ENCODE data around the gene IZUMO3. TPM values are rescaled to one million over a fixed set of nuclear protein-coding genes. Genes with fewer than 3 reads are reported as not detected.
"Not testable (repeated sequence)": the region's sequence is repeated elsewhere in the genome, so short reads cannot be mapped to it uniquely, and the experiment has no call there.

The IZUMO3 gene, protein sequence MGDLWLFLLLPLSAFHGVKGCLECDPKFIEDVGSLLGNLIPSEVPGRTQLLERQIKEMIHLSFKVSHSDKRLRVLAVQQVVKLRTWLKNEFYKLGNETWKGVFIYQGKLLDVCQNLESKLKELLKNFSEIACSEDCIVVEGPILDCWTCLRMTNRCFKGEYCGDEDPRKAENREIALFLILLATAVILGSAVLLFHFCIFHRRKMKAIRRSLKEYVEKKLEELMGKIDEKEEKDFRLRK
- not detected for polyA plus RNA-seq (2013, experiment 1 of 4)
- not detected for polyA plus RNA-seq (2013, experiment 2 of 4)
- polyA plus RNA-seq (2013, experiment 3 of 4), result not detected
- polyA plus RNA-seq (2013, experiment 4 of 4), result not detected

DNA sequence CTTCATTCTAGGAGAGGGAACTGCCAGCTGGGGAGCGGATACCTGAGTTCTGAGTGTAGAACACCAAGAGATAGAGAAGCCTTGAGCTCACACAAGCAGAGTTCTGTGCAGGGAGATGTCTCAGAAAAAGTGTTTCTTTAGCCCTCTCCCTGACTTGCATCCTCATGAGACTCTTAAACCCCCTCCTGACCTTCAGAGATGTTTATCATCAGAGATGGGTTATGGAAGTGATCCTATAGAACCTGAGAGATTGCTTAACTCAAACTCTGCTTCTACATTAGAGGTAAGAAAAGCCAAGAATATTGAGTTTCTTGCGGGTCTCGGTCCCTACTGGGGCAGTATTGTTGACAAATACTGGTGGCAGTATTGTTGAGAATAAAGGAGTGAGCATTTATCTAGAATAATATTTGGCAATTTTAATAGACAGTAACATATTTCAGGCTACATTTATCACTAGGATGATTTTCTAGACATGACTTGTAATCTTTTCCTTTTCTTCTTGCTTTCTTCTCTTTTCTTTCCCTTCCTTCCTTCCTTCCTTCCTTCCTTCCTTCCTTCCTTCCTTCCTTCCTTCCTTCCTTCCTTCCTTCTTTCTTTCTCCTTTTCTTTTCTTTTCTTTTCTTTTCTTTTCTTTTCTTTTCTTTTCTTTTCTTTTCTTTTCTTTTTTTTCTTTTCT, at the start of gene IZUMO3:
Gene IZUMO3 (minus strand): TSS at position 51 of the 676 bp plus-strand sequence. CDS start 248 bp downstream, outside the sequence.
- Histone ChIP-seq H3K4me3 (ENCODE audit: insufficient read depth, low read depth, low read length) (no peak within 1 kb of the TSS), H3K4me1 (ENCODE audit: control insufficient read depth, insufficient read depth, low read length) (no peaks in the 10 kb centered on the region)
- 98 to 100% methylated on average over 1 to 3 of the region's 3 CpGs for WGBS, 2 experiments

DNA sequence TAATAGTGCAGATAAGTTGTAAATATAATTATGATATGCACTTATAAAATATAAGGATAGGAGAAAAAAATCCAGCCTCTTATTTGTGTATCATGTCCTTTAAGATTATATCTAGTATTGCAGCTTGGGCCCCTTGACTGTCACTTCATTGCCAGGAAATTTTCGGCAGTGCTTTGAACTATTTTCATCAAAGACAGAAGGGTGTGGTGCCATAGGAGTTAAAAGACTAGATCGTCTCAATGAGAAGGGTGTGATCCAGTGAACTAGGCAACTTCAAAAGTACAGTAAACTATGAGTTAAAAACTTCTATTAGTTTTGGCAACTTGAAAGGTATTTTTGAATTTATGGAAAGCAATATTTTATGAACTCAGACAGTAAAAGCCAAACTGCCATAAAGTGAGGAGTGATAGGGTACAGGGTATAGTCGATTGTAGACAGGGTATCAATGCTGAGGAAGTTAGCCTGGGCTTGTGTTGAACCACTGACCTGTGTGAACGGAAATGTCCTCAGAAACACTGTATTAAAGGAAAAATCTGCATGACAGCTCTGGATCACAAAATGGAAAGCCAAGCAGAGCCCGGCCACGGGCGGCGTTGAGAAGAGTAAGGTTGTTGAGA, 48.6 kb upstream of the IZUMO3 start:
- Histone ChIP-seq H3K9me3 (ENCODE audit: control insufficient read depth, low read length) (no peaks in the 10 kb centered on the region), H3K27ac (ENCODE audit: insufficient read depth, low read depth, low read length, poor library complexity, severe bottlenecking) (no peak overlapping the region), H3K27me3 (ENCODE audit: control insufficient read depth, insufficient read depth, low read length, poor library complexity, severe bottlenecking) (no peaks in the 10 kb centered on the region), H3K4me1 (ENCODE audit: control insufficient read depth, insufficient read depth, low read length) (no peaks in the 10 kb centered on the region), H3K4me3 (ENCODE audit: insufficient read depth, low read depth, low read length) (no peak overlapping the region), H3K36me3 (ENCODE audit: control insufficient read depth, insufficient read depth, low read length) (no peaks in the 10 kb centered on the region)
- 92 to 98% methylated on average over 8 of the region's 8 CpGs for WGBS, 2 experiments

More for the DNA sequence above, at the start of gene IZUMO3:
- Histone ChIP-seq H3K36me3 (ENCODE audit: control insufficient read depth, insufficient read depth, low read length) (no peaks in the 10 kb centered on the region), H3K27me3 (ENCODE audit: control insufficient read depth, insufficient read depth, low read length, poor library complexity, severe bottlenecking) (no peaks in the 10 kb centered on the region), H3K9me3 (ENCODE audit: control insufficient read depth, low read length) (no peaks in the 10 kb centered on the region), H3K27ac (ENCODE audit: insufficient read depth, low read depth, low read length, poor library complexity, severe bottlenecking) (no peak within 1 kb of the TSS)

DNA sequence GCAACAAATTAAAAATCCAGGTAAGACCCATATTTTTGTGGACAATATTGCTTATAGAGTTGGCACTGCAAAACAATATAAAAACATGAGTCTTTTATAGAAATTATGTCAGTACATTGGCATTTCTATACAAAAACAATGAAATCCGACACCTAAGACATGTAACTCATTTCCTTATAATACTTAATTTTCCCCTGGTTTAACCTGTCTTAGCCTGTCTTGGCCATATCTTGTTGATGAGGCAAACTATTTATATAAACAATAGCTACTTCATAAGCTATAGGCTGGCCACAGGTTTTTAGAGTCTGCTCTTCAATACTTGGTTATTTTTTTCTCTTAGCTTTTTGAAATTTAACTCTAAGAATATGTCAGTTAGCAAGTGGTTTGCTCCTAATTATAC, 44.7 kb upstream of the IZUMO3 start:
- WGBS, 2 experiments, result 92 to 100% methylated on average over 1 of the region's 1 CpG
- H3K27me3 ChIP-seq (ENCODE audit: control insufficient read depth, insufficient read depth, low read length, poor library complexity, severe bottlenecking), result no peaks in the 10 kb centered on the region
- H3K9me3 ChIP-seq (ENCODE audit: control insufficient read depth, low read length), result no peaks in the 10 kb centered on the region
- no peak overlapping the region for H3K4me3 ChIP-seq (ENCODE audit: insufficient read depth, low read depth, low read length)
- no peaks in the 10 kb centered on the region for H3K4me1 ChIP-seq (ENCODE audit: control insufficient read depth, insufficient read depth, low read length)
- no peaks in the 10 kb centered on the region for H3K36me3 ChIP-seq (ENCODE audit: control insufficient read depth, insufficient read depth, low read length)
- H3K27ac ChIP-seq (ENCODE audit: insufficient read depth, low read depth, low read length, poor library complexity, severe bottlenecking), result no peak overlapping the region

DNA sequence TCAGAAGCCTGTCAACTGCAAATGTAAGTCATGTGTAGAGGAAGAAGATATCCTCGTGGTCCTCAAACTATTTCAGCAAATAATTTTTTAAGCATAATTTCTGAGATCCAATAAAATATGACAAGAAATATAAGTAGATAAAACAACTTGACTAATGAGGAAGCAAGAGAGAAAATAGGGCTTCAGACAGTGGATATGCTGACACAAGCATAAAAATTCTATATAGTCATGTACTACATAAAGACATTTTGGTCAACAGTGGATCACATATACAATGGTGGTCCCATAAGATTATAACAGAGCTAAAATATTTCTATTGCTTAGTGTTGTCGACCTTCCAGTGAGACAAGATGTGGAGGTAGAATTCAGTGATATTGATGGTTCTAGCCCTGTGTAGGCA, 42.2 kb upstream of the IZUMO3 start:
- H3K27ac ChIP-seq (ENCODE audit: insufficient read depth, low read depth, low read length, poor library complexity, severe bottlenecking), result no peak overlapping the region
- H3K4me3 ChIP-seq (ENCODE audit: insufficient read depth, low read depth, low read length), result no peak overlapping the region
- no peaks in the 10 kb centered on the region for H3K4me1 ChIP-seq (ENCODE audit: control insufficient read depth, insufficient read depth, low read length)
- WGBS, 2 experiments, result 100% methylated on average over 1 to 2 of the region's 2 CpGs
- H3K9me3 ChIP-seq (ENCODE audit: control insufficient read depth, low read length), result no peaks in the 10 kb centered on the region
- no peaks in the 10 kb centered on the region for H3K36me3 ChIP-seq (ENCODE audit: control insufficient read depth, insufficient read depth, low read length)
- H3K27me3 ChIP-seq (ENCODE audit: control insufficient read depth, insufficient read depth, low read length, poor library complexity, severe bottlenecking), result no peaks in the 10 kb centered on the region

DNA sequence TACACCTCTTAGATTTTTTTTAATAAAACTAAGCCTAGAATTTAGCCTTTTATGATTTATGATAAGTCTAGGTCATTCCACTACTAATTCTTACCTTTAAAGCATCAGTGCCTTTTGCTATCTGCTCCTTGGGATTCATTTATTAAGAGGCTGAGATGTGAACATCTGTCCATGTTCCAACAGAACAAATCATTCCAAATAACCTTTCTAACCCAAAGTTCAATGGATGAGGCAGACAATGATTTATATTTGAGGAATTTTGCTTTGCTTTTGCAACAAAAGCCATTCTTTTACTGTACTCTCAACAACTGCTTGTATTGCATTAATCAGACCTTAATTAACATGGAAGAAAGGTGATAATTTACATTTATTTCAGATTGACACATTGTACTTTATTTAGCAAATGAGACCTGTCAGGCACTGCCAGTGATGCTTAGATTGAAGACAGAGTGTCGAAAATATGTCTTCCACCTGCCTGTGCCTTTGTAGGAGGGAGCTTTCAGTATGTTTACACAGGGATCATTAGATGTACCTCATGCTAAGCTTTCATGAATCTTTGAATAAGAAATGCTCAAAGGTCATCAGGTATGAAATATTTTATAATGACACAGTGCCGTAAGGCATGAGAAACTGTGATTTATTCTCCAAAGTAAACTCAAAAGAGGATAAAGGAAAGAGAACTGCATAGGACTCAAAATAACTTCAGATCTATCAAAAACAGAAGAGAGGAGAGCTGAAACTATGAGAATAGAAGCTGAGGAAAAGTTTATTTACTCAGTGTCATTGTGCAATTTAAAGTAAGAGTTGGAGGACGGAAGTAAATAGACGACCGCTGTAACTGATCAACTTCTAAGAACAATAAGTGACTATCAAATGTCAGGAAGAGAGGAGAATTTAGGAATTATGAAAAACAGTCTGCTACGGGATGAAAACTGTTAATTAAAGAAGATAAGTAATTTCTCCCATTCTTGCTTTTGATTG, 36.7 kb upstream of the IZUMO3 start:
- H3K9me3 ChIP-seq (ENCODE audit: control insufficient read depth, low read length), result no peaks in the 10 kb centered on the region
- H3K4me1 ChIP-seq (ENCODE audit: control insufficient read depth, insufficient read depth, low read length), result no peaks in the 10 kb centered on the region
- 96 to 97% methylated on average over 6 of the region's 6 CpGs for WGBS, 2 experiments
- H3K36me3 ChIP-seq (ENCODE audit: control insufficient read depth, insufficient read depth, low read length), result no peaks in the 10 kb centered on the region
- H3K27me3 ChIP-seq (ENCODE audit: control insufficient read depth, insufficient read depth, low read length, poor library complexity, severe bottlenecking), result no peaks in the 10 kb centered on the region
- no peak overlapping the region for H3K27ac ChIP-seq (ENCODE audit: insufficient read depth, low read depth, low read length, poor library complexity, severe bottlenecking)
- H3K4me3 ChIP-seq (ENCODE audit: insufficient read depth, low read depth, low read length), result no peak overlapping the region

DNA sequence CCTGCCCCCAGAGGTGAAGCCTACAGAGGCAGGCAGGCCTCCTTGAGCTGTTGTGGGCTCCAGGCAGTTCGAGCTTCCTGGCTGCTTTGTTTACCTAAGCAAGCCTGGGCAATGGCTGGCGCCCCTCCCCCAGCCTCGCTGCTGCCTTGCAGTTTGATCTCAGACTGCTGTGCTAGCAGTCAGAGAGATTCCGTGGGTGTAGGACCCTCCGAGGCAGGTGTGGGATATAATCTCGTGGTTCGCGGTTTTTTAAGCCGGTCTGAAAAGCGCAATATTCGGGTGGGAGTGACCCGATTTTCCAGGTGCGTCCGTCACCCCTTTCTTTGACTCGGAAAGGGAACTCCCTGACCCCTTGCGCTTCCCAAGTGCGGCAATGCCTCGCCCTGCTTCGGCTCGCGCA, 34.3 kb upstream of the IZUMO3 start:
- not testable (repeated sequence) for H3K9me3 ChIP-seq (ENCODE audit: control insufficient read depth, low read length); H3K27me3 ChIP-seq (ENCODE audit: control insufficient read depth, insufficient read depth, low read length, poor library complexity, severe bottlenecking); H3K4me3 ChIP-seq (ENCODE audit: insufficient read depth, low read depth, low read length); H3K36me3 ChIP-seq (ENCODE audit: control insufficient read depth, insufficient read depth, low read length); H3K27ac ChIP-seq (ENCODE audit: insufficient read depth, low read depth, low read length, poor library complexity, severe bottlenecking); H3K4me1 ChIP-seq (ENCODE audit: control insufficient read depth, insufficient read depth, low read length)
- 70 to 76% methylated on average over 21 of the region's 21 CpGs for WGBS, 2 experiments

DNA sequence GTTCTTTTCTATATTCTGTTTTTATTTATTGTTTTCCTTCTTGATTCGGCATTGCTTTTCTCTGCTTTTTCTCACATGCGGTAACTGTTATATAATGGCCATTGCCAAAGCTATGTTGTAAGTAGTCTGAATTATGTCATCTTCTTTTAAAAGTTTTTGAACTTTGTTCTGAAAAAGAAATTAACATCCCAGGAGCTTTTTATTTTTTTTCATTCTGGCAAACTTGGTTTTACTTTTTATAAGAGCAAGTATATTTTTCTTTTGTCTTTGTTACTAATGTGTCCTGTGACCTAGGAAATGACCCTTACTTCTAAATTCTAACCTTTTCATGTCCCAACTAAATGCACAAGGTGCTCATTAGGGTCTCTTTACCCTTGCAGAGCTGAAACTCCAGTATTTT, 26.7 kb upstream of the IZUMO3 start:
- Histone ChIP-seq H3K27ac (ENCODE audit: insufficient read depth, low read depth, low read length, poor library complexity, severe bottlenecking) (no peak overlapping the region), H3K4me1 (ENCODE audit: control insufficient read depth, insufficient read depth, low read length) (no peaks in the 10 kb centered on the region), H3K36me3 (ENCODE audit: control insufficient read depth, insufficient read depth, low read length) (no peaks in the 10 kb centered on the region), H3K4me3 (ENCODE audit: insufficient read depth, low read depth, low read length) (no peak overlapping the region), H3K9me3 (ENCODE audit: control insufficient read depth, low read length) (no peaks in the 10 kb centered on the region), H3K27me3 (ENCODE audit: control insufficient read depth, insufficient read depth, low read length, poor library complexity, severe bottlenecking) (no peaks in the 10 kb centered on the region)
- WGBS, 2 experiments, result 100% methylated on average over 2 of the region's 2 CpGs; no CpG with 5 or more reads in 1 of the 2 experiments

DNA sequence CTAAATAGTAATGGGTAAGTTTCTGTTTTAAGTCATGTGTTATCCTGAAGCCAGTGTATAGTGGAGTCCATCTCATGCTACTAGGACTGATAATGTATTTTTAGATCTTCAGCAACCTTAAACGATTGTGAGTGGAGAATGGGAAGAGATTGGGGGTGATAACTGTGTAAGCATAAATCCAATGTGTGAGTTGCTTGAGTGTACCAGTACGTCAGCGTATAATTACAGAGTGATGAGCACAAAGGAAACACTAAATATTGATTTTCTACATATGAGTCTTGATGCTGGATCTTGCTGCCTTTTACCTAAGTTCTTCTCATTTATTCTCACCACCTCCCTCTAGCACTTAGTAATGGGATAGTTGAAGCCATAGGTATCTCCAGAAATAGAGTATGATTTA, 16.3 kb upstream of the IZUMO3 start:
- WGBS, 2 experiments, result 96 to 97% methylated on average over 3 of the region's 3 CpGs

DNA sequence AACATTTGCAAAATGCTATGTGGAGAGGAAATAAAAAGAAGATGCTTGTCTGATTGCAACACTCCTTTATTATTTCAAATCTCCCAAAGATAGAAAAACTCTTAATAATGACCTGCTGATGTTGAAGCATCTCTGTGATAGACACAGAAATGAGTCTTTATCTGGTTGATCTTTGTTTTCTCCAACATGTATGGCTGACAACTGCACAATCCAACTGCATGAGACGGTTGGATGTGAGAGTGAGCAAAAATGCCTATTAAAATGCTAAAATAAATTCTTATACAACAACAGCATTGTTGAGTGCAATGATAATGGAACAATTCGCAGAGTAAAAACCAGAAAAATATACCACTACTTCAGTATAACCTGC, 7.5 kb upstream of the IZUMO3 start:
- Histone ChIP-seq H3K4me3 (ENCODE audit: insufficient read depth, low read depth, low read length) (no peak overlapping the region), H3K36me3 (ENCODE audit: control insufficient read depth, insufficient read depth, low read length) (no peaks in the 10 kb centered on the region), H3K9me3 (ENCODE audit: control insufficient read depth, low read length) (no peaks in the 10 kb centered on the region), H3K27me3 (ENCODE audit: control insufficient read depth, insufficient read depth, low read length, poor library complexity, severe bottlenecking) (no peaks in the 10 kb centered on the region), H3K4me1 (ENCODE audit: control insufficient read depth, insufficient read depth, low read length) (no peaks in the 10 kb centered on the region), H3K27ac (ENCODE audit: insufficient read depth, low read depth, low read length, poor library complexity, severe bottlenecking) (no peak overlapping the region)
- WGBS, 2 experiments, result no CpG with 5 or more reads among the region's 2 CpGs

More for the DNA sequence above, 16.3 kb upstream of the IZUMO3 start:
- no peaks in the 10 kb centered on the region for H3K9me3 ChIP-seq (ENCODE audit: control insufficient read depth, low read length)
- H3K27ac ChIP-seq (ENCODE audit: insufficient read depth, low read depth, low read length, poor library complexity, severe bottlenecking), result no peak overlapping the region
- H3K4me3 ChIP-seq (ENCODE audit: insufficient read depth, low read depth, low read length), result no peak overlapping the region
- H3K27me3 ChIP-seq (ENCODE audit: control insufficient read depth, insufficient read depth, low read length, poor library complexity, severe bottlenecking), result no peaks in the 10 kb centered on the region
- H3K4me1 ChIP-seq (ENCODE audit: control insufficient read depth, insufficient read depth, low read length), result no peaks in the 10 kb centered on the region
- H3K36me3 ChIP-seq (ENCODE audit: control insufficient read depth, insufficient read depth, low read length), result no peaks in the 10 kb centered on the region
